Lower leg skin (tissue), 4 donors: ENCODE measurements around the gene NUDT8. TPM values are rescaled to one million over a fixed set of nuclear protein-coding genes. Genes with fewer than 3 reads are reported as not detected.

Experiments used
- DNase-seq, 2 donors: peaks; one replicate each; pipeline ENCODE4 v3.0.0-alpha.2; 2019; ENCODE audit warnings: low spot score in 2 of 2
- H3K4me3 ChIP-seq: fragments of 200-600 bp; sonication (generic); 2 replicates; pipeline ENCODE4 v1.5.1; 2017; ENCODE audit warnings: mild to moderate bottlenecking, low read depth; ENCODE audit not compliant: poor library complexity, severe bottlenecking
- CTCF ChIP-seq, 3 donors: fragments of 450-650 bp; IDR thresholded peaks; one replicate each; pipeline ENCODE4 v1.5.1; 2016; ENCODE audit warnings: antibody characterized with exemption in 3 of 3, mild to moderate bottlenecking in 3 of 3, moderate library complexity in 2 of 3
- POLR2A ChIP-seq, 2 donors: fragments of 450-650 bp; IDR thresholded peaks; one replicate each; pipeline ENCODE4 v1.6.1; 2016 to 2017; ENCODE audit warnings: antibody characterized with exemption in 2 of 2, mild to moderate bottlenecking in 1 of 2, moderate library complexity in 1 of 2
- WGBS, 2 donors: methylation state at CpG; one replicate each; pipeline ENCODE4 v1.1.5; 2018; 5-methylcytosine and 5-hydroxymethylcytosine counted together
- intact Hi-C: fragments of 100-400 bp; cut with DNase I; formaldehyde crosslinking; loops from one replicate; pipeline ENCODE4 v1.15.0; 2023; ENCODE audit warnings: low total_unique reads
- total RNA-seq, 4 donors: library from RNA; depleted of rRNA; stranded (reverse); fragments of >200 nt; gene quantifications; one replicate each; pipeline ENCODE4 v1.1.0, GENCODE V29; 2016

NUDT8 gene
- total RNA-seq, 4 donors from 2014 or later, result 42.1 to 89.4 (median 55.1) TPM

GRCh38 chr11:67671211-67671520 lies 41.4 kb upstream of the NUDT8 start:
- intact Hi-C loops, result no loop called here
- peak in 1 of 2 donors; percentile 72 for DNase-seq
- H3K4me3 ChIP-seq, result no peak overlapping the region
- 44 to 46% methylated on average over 8 of the region's 8 CpGs for WGBS, 2 donors
- TF ChIP-seq CTCF (IDR thresholded peaks at IDR 0.05) (no peak), POLR2A (IDR thresholded peaks at IDR 0.05) (no peak)

DNA sequence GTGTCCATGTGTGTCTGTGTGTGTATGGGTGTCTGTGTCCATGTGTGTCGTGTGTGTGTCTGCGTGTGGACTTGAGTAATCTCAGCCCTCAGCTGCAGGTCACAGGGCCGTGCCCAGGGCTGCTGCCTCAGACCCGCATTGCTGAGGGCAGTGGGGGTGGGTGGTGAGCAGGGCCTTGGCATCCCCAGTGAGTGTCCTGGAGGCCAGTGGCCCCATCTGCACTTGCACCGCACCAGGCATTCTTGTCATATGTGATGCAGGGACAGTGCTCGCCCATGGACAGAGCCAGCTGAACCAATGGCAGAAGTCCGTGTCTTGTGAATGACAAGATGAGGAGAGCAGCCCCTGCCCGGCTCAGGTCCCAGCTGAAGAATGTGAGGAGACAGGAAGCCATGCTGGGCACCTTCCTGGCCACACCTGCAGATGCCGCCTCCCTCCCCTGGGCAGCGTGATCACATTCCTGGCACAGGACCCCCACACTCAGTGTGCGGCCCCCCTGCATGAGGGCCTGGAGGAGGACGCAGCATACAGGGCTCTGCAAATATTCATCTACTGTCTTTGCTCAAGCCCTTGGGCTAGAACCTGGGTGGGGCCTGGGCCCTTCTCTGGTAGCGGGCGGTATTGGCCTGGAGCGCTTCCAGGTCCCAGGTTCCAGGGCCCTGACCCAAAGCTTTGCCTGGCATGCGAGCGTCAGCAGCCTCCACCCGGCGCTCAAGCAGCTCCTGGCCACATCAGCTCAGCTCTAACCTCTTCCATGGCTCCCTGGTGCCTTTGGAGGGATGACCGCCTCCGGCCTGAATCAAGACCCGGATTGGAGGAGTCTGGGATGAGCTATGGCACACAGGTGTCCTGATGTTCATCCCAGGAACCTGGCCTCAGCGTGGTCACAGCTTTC lies 40.8 kb upstream of the NUDT8 start:
- peak in 1 of 2 donors; percentile 82 for DNase-seq
- no peak for TF ChIP-seq POLR2A (IDR thresholded peaks at IDR 0.05)
- no peak for TF ChIP-seq CTCF (IDR thresholded peaks at IDR 0.05)
- intact Hi-C loops, result no loop called here
- no peak overlapping the region for H3K4me3 ChIP-seq
- WGBS, 2 donors, result 55 to 69% methylated on average over 9 to 21 of the region's 23 CpGs

GRCh38 chr11:67668192-67668551 lies 38.4 kb upstream of the NUDT8 start:
- WGBS, 2 donors, result 50 to 51% methylated on average over 5 of the region's 5 CpGs
- intact Hi-C loops, result no loop called here
- DNase-seq, result peak in 1 of 2 donors; percentile 69
- H3K4me3 ChIP-seq, result no peak overlapping the region
- no peak for TF ChIP-seq CTCF (IDR thresholded peaks at IDR 0.05)

DNA sequence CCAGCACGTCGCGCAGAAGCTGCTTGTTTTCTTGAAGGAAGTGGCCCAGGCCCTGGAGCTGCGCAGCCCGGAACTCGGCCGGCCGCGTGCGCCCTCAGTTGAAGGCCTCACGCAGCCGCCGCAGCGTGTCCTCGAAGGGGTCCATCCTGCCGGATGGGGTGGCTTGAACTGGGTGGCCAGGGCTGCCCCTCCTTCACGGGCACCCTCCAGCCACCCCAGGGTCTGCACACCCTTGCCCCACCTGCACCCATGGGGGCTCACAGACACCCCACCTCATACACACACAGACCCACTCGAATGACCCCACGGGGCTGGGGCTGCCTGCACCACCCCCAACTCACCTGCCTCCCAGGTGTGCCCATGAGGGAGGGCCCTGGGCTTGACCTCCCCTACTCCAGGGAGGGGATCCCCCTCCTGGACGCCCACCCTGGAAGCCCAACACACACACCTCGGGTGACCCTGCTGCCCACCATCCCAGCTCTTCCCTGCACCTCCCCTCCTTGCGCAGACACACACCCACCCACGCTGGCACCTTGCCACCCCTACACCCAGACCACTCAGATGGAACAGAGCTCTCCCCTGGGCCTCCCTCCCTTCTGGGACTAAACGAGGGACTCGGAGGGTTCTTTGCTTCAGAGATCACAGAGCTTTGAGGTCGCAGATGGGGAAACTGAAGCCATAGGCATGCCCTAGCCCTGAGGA lies 37.9 kb upstream of the NUDT8 start:
- intact Hi-C loops, result no loop called here
- DNase-seq, result peak in 1 of 2 donors; percentile 81
- WGBS, 2 donors, result 77 to 79% methylated on average over 24 to 26 of the region's 26 CpGs
- no peak overlapping the region for H3K4me3 ChIP-seq
- TF ChIP-seq CTCF (IDR thresholded peaks at IDR 0.05) (no peak), POLR2A (IDR thresholded peaks at IDR 0.05) (no peak)

DNA sequence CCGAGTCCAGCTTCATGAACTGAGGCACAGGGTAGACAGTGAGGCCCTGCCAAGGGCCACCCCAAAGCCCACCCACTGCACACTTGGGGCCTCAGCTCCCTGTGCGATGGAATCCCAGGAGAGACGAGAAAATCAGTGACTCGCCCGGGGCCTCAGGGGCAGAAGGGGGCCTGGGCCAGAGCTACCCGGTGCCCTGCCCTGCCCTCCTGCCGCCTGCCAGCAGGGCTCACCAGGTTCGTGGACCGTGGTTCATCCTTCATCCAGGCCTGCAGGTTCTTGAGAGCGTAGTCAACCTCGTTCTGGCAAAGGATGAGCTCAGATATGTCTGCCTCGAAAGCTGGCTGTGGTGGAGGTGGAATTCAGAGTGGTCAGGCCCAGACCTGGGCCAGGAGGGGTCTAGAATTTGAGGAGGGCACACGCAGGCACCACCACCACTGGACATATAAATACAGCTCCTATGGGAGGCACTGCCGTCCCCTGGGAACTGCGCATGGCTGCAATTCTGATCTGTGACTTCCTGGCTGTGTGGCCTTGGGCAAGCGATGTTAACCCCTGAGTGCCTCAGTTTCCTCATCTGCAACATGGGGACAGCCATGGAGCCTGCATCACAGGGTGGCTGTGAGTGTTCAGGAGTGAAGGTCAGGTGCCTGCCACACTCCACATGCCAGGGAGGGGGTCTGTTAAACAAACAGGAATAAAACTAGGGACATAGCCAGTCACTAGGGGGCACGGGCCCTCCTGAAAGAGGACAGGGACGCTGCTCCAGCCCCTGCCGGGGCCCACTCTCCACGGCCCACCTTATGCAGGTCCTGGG lies 37.1 kb upstream of the NUDT8 start:
- TF ChIP-seq POLR2A (IDR thresholded peaks at IDR 0.05) (no peak), CTCF (IDR thresholded peaks at IDR 0.05) (no peak)
- DNase-seq, result peak in 1 of 2 donors; percentile 76
- intact Hi-C loops, result no loop called here
- no peak overlapping the region for H3K4me3 ChIP-seq
- 60 to 65% methylated on average over 17 to 18 of the region's 20 CpGs for WGBS, 2 donors
